NCI-H2029 (cell line): ENCODE results near the gene CCBE1.
"Not testable (repeated sequence)": the region's sequence is repeated elsewhere in the genome, so short reads cannot be mapped to it uniquely, and the experiment has no call there.

Source experiments
- DNase-seq: peaks from one replicate; lab custom pipeline; 2025; lab: John Stamatoyannopoulos, UW

Gene CCBE1

GRCh38 chr18:59539108-59539507 lies 158.1 kb downstream of the CCBE1 start:
- no peak for DNase-seq

GRCh38 chr18:59537579-59537978 lies 159.6 kb downstream of the CCBE1 start:
- DNase-seq, result no peak

- DNase-seq, result no peak
Observed at GRCh38 chr18:59536166-59536565, 161.1 kb downstream of the CCBE1 start.

GRCh38 chr18:59535055-59535454 lies 162.2 kb downstream of the CCBE1 start:
- no peak for DNase-seq

- DNase-seq, result no peak
Observed at GRCh38 chr18:59528866-59529265, 168.4 kb downstream of the CCBE1 start.

GRCh38 chr18:59520562-59521355 lies 176.5 kb downstream of the CCBE1 start:
- DNase-seq, result no peak

- no peak for DNase-seq
Observed at GRCh38 chr18:59518705-59519104, 178.5 kb downstream of the CCBE1 start.

GRCh38 chr18:59517446-59518165 lies 179.6 kb downstream of the CCBE1 start:
- no peak for DNase-seq

- DNase-seq, result peak; percentile 2
Observed at GRCh38 chr18:59516356-59517155, 180.7 kb downstream of the CCBE1 start.

- DNase-seq, result not testable (repeated sequence)
Observed at GRCh38 chr18:59515956-59516355, 181.3 kb downstream of the CCBE1 start.

GRCh38 chr18:59515147-59515546 lies 182.1 kb downstream of the CCBE1 start:
- DNase-seq, result no peak

GRCh38 chr18:59514203-59514602 lies 183.0 kb downstream of the CCBE1 start:
- no peak for DNase-seq

GRCh38 chr18:59512025-59512755 lies 185.0 kb downstream of the CCBE1 start:
- DNase-seq, result no peak

- no peak for DNase-seq
Observed at GRCh38 chr18:59509481-59510442, 187.5 kb downstream of the CCBE1 start.

GRCh38 chr18:59505356-59505755 lies 191.9 kb downstream of the CCBE1 start:
- DNase-seq, result no peak

- no peak for DNase-seq
Observed at GRCh38 chr18:59502274-59503175, 194.7 kb downstream of the CCBE1 start.

- no peak for DNase-seq
Observed at GRCh38 chr18:59501920-59502273, 195.3 kb downstream of the CCBE1 start.

- no peak for DNase-seq
Observed at GRCh38 chr18:59500765-59501164, 196.5 kb downstream of the CCBE1 start.

- DNase-seq, result no peak
Observed at GRCh38 chr18:59498506-59499086, 198.6 kb downstream of the CCBE1 start.
